GM21717 (cell line): ENCODE measurements around the gene LGALS1.
A peak's percentile ranks its signal among the peaks of the same experiment; 100 is the strongest.

ENCODE experiments used
- ATAC-seq: cut with Tn5 transposase; IDR thresholded peaks from one replicate; pipeline ENCODE4 v1.9.1; 2021; ENCODE audit warnings: mild to moderate bottlenecking, moderate library complexity; ENCODE audit not compliant: unreplicated experiment

LGALS1 gene

DNA sequence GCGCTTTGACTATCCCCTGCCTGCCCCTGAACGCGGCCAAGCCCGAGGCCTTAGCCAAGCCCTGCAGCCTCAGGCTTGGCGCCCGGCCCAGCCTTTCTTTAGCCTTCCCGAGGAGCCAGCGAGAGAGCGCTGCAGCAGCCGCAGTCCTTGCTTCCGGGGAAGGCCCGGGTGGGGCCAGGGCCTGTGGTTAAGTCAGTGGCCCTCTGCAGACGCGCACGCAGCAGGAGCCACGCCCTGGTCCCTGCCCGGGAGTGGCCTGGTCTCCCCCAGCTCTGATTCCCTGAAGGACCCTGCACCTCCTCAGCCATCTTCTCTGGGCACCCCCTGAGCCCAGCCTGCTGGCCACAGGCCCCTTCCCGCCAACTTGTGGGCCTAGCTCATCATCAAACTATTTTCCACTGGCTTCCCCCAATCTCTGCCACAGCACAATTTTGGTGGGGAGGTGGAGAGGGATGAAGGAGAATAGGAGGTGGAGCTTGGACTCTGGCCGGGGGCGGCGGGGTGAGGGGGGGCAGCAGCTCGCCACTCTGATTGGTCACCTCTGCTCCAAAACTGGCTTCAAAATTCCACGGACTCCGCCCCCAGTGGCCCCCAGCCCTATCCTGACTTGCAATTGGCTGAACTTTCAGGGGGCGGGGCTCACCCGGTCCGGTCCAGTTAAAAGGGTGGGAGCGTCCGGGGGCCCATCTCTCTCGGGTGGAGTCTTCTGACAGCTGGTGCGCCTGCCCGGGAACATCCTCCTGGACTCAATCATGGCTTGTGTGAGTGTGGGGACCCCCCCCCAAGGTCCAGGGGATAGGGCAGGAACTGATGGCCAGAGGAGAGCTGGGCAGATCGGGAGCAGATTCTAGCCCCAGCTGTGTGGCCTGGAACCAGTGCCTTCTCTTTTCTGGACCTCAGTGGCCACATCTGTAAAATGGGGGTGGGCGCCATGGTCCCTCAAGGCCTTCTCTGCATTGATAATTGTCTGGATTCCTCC, at the start of gene LGALS1:
Gene LGALS1 (plus strand): TSS at position 686 of the 979 bp plus-strand sequence. CDS start 67 bp downstream, at position 753.
- ATAC-seq = no peak

DNA sequence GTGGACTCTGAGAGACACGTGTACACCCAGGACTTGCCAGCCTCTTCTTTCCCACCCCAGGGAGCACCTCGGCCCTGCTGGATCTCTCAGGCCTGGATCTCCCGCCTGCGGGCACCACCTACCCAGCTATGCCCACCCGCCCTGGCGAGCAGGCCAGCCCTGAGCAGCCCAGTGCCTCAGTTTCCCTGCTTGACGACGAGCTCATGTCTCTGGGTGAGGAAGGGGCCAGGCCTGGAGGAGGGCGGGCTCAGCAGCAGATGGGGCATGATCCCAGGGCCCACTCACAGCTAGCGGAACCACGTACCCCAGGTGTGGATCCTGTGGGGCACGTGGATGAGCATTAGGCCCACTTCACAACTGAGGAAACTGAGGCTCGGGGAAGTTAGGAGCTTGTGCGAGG, 49.7 kb upstream of the LGALS1 start:
- ATAC-seq = no peak

DNA sequence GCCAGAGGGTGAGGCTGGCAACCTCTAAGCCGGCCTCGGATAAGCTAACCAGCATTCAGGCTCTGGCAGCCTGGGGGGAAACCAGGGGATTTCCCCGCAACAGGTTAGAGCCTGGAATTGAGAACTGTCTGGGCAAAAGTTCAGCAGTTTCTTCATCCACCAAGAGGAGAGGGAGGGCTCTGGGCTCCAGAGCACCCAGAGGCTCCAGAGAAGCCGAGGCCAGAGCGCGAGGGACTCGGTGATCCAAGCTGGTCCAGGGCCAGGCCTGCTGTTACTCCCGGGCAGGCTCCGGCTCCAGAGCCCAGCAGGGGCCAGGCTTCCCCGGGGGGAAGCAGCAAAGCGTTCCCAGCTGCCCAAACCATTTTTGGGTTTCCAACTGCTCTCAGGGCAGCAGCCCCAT, 49.3 kb upstream of the LGALS1 start:
- no peak for ATAC-seq

DNA sequence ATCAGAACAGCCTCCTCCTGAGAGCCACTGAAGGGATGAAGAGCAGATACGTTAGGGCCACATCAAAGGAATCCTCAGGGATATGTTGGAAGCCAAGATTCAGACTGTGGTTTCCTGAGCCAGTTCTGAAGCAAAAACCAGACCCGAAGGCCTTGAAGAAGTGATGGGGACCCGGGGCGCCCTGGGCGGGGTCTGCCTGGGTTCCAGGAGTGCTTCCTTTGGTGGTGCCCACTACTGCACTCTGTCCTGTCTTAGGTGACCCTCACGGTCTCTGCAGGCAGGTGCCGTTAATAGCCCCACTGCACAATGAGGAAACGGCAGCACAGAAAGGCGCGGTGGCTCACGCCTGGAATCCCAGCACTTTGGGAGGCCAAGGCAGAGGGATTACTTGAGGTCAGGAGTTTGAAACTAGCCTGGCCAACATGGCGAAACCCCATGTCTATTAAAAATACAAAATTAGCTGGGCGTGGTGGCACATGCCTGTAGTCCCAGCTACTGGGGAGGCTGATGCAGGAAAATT, 48.8 kb upstream of the LGALS1 start:
- ATAC-seq = no peak

DNA sequence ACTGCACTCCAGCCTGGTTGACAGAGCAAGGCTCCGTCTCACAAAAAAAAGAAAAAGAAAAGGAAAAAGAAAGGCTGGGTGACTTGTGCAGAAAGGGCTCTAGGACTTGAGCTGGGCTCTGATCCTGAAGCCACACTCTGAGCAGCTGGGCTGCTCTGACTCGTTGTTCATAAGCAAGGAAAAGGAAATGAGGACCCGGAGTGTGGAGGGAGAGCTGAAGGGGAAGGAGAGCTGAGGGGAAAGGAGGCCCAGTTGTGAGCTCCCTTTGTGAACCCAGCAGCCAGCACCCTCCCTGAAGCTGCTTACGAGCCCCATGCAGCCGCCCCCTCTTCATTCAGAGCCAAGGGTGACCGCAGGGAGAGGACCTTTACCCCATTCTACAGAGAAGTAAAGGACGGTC, 48.3 kb upstream of the LGALS1 start:
- ATAC-seq = no peak

DNA sequence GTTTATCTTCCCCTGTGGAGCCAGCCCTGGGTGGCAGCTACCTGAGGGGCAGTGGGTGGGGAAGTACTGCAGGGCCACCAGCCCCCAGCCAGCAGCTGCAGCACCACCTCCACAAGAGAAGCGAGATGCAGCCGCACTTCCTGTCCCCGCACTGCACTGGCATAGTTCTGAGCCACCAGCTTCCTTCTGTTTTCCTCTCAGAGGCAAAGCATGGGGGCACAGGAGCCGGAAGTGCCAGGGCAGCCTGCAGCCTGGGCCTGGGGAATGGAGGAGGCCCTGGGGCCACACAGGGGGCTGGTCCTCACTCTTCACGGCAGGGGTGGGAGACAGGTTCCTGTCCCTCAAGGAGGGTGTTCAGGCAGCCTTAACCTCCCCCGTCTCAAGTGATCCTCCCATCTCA, 47.9 kb upstream of the LGALS1 start:
- ATAC-seq = no peak

DNA sequence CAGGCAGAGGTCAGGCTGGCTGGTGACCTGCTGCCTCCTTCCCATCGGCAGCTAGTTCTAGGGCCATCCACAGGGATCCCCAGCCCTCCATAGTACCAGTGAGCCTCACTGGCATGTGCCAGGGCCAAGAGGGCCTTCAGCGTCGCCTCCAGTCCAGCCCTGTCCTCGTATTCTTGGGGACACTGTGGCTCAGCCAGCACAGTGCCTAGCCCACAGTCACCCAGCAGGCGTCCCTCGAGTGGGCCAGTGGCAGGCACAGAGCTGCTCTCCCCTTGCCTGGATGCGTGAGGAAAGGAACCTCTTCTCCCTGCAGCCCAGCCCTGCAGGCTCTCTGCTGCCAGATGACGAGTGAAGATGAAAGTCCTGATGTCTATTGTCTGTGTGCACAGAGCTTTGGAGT, 46.6 kb upstream of the LGALS1 start:
- no peak for ATAC-seq

DNA sequence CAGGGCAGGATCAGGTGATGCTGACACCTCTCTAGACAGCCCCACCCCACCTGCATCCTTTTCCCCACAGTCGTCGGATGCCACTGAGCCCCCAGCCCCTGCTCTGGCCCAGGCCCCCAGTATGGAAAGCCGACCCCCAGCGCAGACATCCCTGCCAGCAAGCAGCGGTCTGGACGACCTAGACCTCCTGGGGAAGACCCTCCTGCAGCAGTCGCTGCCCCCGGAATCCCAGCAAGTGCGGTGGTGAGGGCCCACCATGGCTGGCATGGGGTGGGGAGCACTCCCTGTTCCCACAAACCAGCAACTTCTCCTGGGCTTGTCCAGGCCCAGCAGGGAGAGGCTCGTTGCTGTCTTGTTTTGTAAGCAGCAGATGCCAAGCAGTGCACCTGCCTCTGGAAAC, 45.5 kb upstream of the LGALS1 start:
- ATAC-seq = no peak

DNA sequence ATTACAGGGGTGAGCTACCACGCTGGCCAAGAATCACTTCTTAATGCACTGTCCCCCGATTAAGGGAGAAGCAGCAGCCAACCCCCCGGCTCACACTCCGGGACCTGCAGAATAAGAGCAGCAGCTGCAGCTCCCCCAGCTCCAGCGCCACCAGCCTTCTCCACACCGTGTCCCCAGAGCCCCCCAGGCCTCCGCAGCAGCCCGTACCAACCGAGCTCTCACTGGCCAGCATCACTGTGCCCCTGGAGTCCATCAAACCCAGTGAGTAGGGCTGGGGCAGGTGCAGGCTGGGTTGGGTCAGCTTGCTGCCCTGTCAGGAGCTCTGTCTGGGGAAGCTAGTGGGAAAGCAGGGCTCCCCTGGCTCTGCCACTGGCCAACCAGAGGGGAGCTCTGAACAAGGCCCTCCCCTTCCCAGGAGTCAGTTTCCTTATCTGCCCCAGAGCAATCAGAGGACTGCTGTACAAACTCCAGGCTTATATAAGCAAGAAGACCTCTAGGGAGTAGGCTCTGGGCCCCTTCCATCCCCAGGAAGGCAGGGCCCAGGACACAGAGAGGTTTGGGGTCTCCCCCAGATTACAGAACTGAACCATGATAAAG, 44.5 kb upstream of the LGALS1 start:
- ATAC-seq = no peak

DNA sequence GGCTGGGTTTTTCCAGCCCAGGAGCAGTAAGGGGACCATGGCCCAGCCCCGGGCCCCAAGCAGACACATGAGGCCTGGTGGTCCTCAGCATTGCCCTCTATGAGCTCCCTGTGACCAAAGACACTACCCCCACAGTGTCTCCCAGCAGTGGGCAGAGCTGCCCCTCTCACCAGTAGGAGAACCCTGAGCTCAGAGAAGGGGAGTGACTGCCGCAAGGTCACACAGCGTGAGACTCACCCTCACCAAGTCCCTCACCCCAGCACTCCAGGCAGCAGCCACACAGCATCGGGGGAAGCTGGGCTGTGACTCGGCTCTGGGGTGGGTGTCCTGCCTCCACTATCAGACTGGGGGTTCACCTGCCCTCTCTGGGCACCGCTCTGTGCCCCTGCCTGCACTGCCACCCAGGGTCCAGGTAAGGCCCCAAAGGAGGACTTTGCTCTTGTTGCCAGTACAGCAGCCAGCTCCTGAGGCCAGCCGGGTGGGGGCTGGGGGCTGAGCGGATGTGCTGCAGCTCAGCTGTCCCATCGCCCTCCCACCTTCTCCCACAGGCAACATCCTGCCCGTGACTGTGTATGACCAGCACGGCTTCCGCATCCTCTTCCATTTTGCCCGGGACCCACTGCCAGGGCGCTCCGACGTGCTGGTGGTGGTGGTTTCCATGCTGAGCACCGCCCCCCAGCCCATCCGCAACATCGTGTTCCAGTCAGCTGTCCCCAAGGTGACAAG, 43.8 kb upstream of the LGALS1 start:
- ATAC-seq = no peak

DNA sequence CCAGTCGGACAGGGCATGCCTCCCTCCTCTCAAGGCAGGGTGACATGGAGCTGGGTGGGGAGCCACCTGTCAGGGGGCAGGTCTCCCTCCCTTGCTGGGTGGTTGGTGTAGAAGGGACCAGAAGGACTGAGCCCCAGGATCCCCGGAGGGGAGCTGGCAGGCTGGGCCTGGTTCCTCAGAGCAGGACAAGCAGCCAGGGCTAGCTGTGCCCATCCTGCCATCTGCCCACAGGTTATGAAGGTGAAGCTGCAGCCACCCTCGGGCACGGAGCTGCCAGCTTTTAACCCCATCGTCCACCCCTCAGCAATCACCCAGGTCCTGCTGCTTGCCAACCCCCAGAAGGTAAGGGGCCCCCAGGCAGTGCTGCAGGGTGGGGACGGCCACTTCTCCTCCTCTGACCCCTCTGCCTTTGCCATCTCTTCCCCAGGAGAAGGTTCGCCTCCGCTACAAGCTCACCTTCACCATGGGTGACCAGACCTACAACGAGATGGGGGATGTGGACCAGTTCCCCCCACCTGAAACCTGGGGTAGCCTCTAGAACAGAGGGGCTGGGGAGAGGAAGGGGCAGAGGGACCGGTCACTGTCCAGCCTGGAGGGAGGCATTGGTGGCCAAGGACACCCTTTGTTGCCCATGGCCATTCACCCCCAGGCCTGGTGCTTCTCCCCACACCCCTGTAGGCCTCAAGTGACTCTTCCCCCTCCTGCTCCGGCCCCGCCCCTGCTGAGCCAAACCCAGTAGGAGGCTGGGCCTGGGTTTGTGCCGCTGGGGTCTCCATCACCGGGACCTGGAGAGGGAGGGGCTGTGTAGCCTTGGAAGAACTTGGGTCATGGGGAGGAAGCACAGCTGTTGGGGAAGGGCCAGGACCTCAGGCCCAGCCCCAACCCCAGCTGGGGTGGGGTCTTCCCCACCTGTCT, 43.0 kb upstream of the LGALS1 start:
- peak; percentile 19 for ATAC-seq

DNA sequence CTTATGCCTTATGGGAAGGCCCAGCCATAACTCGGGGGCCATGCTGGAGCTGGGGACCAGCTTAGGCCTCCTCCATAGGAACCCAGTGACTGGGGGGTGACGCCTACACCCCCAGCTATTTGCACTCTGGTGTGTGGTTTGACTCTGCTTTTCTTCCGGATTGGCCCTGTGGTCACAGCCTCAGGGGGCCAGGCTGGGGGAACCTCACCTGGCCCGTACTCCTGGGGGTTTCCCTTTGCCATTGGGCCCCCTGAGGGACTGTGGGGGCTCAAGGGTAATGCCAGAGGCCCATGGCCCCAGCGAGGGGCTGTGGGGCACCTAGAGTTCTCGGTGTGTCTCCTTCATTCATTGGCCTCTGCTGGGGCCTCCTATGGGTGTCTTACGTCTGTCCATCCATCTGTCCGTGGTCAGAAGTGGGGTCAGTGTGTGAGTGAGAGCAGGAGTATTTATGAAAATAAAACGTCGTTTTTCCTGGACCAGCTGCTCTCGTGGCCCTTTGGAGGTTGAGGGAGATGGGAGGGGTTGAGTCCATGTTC, 42.3 kb upstream of the LGALS1 start:
- peak; percentile 43 for ATAC-seq

DNA sequence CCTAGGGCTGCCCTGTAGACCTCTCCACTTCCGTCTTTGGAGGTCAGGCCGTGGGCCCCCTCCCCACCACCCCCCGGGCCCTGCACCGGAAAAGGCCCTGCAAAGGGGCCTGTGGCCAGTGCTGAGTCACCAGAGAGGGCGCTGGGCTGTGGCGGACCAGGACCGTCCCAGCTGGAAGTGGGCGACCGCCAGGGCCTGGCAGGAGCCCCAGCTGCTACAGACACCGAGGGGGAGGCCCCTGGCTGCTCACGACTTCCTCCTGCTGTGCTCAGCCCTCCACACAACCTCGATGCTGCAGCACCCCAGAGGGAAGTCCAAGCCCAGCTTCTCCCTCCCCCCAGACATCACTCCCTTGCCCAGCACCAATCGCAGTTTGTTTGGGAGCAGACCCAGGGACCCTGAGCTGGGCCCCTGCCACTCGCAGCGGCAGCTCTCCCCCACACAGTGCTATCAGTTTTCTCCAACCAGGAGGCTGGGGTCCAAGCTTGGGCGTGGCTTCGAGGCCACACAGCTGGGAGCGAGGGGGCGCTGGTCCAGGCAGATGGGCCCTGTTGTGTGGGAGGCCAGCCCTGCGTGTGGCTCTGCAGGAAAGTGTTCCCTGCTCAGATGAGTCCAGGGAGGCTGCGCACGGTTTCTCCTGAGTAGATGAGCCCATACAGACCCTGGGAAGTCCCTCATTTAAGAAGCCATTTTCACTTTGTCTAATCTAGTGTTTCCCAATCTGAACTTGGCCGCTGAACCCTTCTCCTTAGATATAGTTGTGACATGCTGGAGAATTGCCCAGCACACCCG, 41.6 kb upstream of the LGALS1 start:
- peak; percentile 50 for ATAC-seq

DNA sequence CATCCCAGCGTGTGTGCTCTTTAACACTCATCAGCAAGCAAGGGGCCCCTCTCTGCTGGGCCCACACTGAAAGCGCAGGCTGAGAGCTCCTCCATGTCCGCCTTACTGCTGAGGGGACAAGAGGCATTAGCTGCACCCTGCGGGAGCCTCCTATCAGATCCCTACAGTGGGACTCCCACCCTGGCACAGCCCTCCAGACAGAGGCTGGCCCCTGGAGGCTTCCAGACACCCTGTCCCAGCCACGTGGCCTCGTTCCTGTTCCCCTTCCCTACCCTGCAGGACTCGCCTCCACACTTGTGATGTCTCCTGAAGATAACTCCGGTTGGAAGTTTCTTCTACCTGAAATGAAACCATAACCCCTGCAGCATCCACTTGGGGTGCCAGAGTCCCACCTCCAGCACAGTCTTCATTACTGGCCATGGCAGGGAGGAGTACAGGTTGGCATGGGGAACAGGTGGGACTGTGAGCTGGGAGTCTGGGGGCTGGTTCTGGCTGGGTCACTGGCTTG, 41.0 kb upstream of the LGALS1 start:
- ATAC-seq = no peak

DNA sequence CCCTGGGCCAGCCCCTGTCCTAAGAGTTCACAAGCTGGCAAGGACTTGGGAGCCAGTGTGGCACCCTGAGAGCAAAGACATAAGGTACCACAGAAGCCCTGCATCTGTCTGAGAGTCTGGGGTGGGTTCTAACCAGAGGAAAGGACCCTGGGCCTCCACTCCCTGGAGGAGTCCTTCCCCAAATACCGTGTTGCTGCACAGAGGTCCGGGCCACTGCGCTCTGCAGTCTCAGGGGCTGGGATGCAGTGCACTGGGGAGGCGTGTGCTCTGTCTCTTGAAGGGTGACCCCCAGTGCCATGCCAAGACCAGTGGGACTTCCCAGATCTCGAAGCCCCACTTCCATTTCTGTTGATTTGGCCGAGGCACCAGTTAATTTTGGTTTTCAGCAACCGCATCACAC, 40.3 kb upstream of the LGALS1 start:
- ATAC-seq = no peak

DNA sequence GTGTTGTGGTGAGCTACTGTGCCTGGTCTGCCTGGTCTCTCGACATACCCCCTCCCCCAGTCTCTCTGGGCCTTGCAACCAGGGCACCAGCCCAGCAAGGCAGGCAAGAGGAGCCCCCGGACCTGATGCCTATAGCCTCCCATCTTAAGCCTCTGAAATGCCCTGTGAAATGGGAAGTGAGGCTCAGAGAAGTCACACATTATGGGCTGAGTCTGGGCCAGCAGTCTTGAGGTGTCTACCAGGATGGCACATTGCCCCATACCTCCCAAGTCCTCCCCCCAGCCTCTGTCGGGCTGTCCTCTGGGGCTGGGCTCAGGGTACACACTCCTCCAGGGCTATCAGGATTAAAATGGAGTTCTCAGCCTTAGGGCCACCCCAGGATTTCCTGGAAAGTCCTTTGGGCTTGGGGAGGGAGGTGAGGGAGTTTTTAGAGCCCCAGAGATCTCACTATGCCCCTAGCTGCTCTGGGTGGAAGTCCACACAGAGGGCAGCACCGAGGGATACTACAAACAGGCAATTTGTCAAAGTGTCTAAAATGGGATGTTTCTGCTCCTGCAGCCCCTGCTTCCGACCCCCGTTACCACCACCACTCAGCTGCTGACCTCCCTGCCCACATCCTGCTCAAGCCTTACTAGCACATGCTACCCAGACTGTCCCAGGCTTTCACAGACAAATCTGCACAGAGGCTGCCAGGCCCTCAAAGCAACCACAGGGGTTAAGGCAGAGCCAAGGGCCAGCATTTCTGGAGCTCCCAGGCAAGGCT, 39.1 kb upstream of the LGALS1 start:
- ATAC-seq = no peak

DNA sequence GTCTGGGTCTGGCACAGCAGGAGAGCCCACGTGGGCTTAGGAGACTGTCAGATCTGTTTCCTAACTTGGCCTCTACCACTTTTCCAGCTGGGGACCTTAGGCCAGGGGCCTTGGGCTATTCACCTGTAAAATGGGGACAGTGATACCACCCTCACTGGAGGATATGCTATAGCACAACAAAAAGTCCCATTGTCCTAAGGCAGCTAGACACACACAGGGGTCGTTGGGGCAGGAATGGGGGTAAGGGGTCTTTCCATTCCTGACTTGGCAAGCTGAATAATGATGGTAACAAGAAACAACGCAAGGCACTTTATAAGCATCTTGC, 38.5 kb upstream of the LGALS1 start:
- ATAC-seq = no peak

DNA sequence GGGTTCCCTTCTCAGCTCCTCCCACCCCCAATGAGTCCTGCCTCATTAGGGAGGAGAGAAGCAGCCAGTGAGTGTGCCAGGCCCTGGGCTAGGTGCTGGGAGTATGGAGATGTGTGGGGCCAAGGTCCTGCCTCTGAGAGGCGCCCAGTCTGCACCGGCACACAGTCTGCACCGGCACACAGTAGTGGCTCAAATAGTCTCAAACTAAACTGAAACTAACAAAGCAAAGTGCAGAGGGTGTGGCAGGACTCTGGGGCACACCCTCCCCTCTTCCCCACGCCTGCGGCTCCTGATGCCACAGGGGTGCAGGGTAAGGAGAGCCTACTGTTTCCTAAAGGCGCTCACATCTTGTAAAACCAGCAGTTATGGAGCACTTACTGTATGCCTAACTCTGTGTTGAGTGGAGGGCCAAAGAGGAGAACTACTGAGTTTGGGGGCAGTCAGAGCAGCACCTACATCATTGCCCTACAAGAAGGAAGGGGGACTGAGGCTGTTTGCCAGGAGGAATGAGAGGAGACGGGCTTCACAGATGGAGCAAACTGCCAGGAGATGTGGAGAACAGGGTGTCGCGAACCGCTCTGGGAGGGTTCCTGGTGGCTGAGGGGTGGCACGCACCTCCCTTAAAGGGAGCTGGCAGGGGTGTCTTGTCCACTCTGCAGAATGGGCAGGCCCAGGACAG, 36.9 kb upstream of the LGALS1 start:
- ATAC-seq = no peak
